CD4-positive, alpha-beta T cell (primary cell): ENCODE measurements around the gene ATG5. TPM values are rescaled to one million over a fixed set of nuclear protein-coding genes. Genes with fewer than 3 reads are reported as not detected.
"Not testable (repeated sequence)": the region's sequence is repeated elsewhere in the genome, so short reads cannot be mapped to it uniquely, and the experiment has no call there.

Experiments used
- ATAC-seq: fragments of 200-7000 bp; cut with Tn5 transposase; one replicate; pipeline ENCODE4 v1.10.0; 2022; ENCODE audit warnings: mild to moderate bottlenecking; ENCODE audit not compliant: poor library complexity
- CTCF ChIA-PET: fragments of 350-600 bp; sonication (Branson Sonifier 250); formaldehyde crosslinking; loops from one replicate; lab custom pipeline; 2021; ENCODE audit warnings: antibody characterized with exemption, inconsistent platforms; lab: Charles Lee
- POLR2A ChIA-PET: fragments of 350-600 bp; sonication (Branson Sonifier 250); formaldehyde crosslinking; loops from one replicate; lab custom pipeline; 2021; ENCODE audit warnings: antibody characterized with exemption, inconsistent platforms; lab: Charles Lee
- DNase-seq, 14 experiments: peaks; one replicate each; pipeline ENCODE4 v3.0.0-alpha.2; 2013 to 2020; ENCODE audit warnings: mixed read lengths in 2 of 14
- H3K27ac ChIP-seq, 2 donors: one replicate each; pipeline versions ENCODE4 v1.5.1 to v1.7.0; 2013; ENCODE audit warnings: low read length in 2 of 2, low read depth in 1 of 2, mild to moderate bottlenecking in 1 of 2
- H3K27me3 ChIP-seq, 2 experiments: 1 replicate in 1 of 2; 2 replicates in 1 of 2; pipeline versions ENCODE4 v1.6.1 to v1.7.0; 2013; ENCODE audit warnings: low read length in 2 of 2, control low read depth in 1 of 2, mild to moderate bottlenecking in 1 of 2, moderate library complexity in 1 of 2; ENCODE audit not compliant: insufficient read depth in 2 of 2, control insufficient read depth in 1 of 2
- H3K36me3 ChIP-seq: one replicate; pipeline ENCODE4 v1.6.1; 2013; ENCODE audit warnings: low read length, control low read depth; ENCODE audit not compliant: insufficient read depth
- H3K4me1 ChIP-seq: one replicate; pipeline ENCODE4 v1.6.1; 2013; ENCODE audit warnings: low read length, control low read depth; ENCODE audit not compliant: insufficient read depth
- H3K4me3 ChIP-seq: one replicate; pipeline ENCODE4 v1.5.1; 2013; ENCODE audit warnings: mild to moderate bottlenecking, low read length, moderate library complexity
- H3K9me3 ChIP-seq, 2 experiments: 1 replicate in 1 of 2; 2 replicates in 1 of 2; pipeline versions ENCODE4 v1.6.1 to v1.7.0; 2013; ENCODE audit warnings: low read length in 2 of 2, mild to moderate bottlenecking in 2 of 2, control low read depth in 1 of 2, moderate library complexity in 1 of 2; ENCODE audit not compliant: control insufficient read depth in 1 of 2, insufficient read depth in 1 of 2
- H3K27ac Mint-ChIP-seq: one replicate; pipeline ENCODE4 v1.8.0; 2020; ENCODE audit warnings: mixed read lengths
- H3K27me3 Mint-ChIP-seq: one replicate; pipeline ENCODE4 v1.8.0; 2021; ENCODE audit warnings: mixed read lengths
- H3K36me3 Mint-ChIP-seq: one replicate; pipeline ENCODE4 v1.8.0; 2021; ENCODE audit warnings: low read depth, mixed read lengths
- H3K4me1 Mint-ChIP-seq: one replicate; pipeline ENCODE4 v1.8.0; 2021; ENCODE audit warnings: low read depth, mixed read lengths
- H3K4me3 Mint-ChIP-seq: one replicate; pipeline ENCODE4 v1.8.0; 2020; ENCODE audit warnings: mild to moderate bottlenecking, mixed read lengths
- H3K9me3 Mint-ChIP-seq: one replicate; pipeline ENCODE4 v1.8.0; 2020; ENCODE audit warnings: mixed read lengths
- CTCF ChIP-seq: fragments of 200-600 bp; IDR thresholded peaks from one replicate; pipeline ENCODE4 v1.8.0; 2022; ENCODE audit warnings: antibody characterized with exemption, mild to moderate bottlenecking
- intact Hi-C, 2 experiments: fragments of 100-400 bp; cut with DNase I in 1 of 2; cut with micrococcal nuclease in 1 of 2; formaldehyde crosslinking; loops; one replicate each; pipeline versions ENCODE4 v1.15.1 to v1.9.0; 2023 to 2025; cut with DNase I, micrococcal nuclease
- total RNA-seq, 174 experiments: library from RNA in 2 of 174; stranded (reverse) in 2 of 174; gene quantifications; one replicate each; pipeline ENCODE4 v1.2.3 and lab custom pipeline; 2021 to 2026

ATG5 gene
- total RNA-seq, 2 experiments from 2014 or later = 19.4 to 23.2 TPM

GRCh38 chr6:106270414-106270813 is 55.1 kb downstream of the ATG5 start:
- CTCF ChIA-PET = no interaction called here

GRCh38 chr6:106269268-106269919 is 56.2 kb downstream of the ATG5 start:
- H3K36me3 ChIP-seq, H3K9me3 ChIP-seq, H3K4me3 ChIP-seq, H3K27ac ChIP-seq, H3K9me3 Mint-ChIP-seq, H3K4me3 Mint-ChIP-seq, H3K4me1 ChIP-seq, H3K27ac Mint-ChIP-seq, CTCF ChIA-PET, H3K27me3 ChIP-seq, DNase-seq, H3K27me3 Mint-ChIP-seq, intact Hi-C loops, ATAC-seq, POLR2A ChIA-PET: not testable (repeated sequence)
- Mint-ChIP-seq H3K36me3 (peaks cover 45% of the 10 kb centered on the region), H3K4me1 (peaks cover 42% of the 10 kb centered on the region)

More at GRCh38 chr6:106270414-106270813, 55.1 kb downstream of the ATG5 start:
- H3K9me3 ChIP-seq = peaks cover 5 to 8% of the 10 kb centered on the region in 2 experiments
- Mint-ChIP-seq H3K36me3 (peaks cover 35% of the 10 kb centered on the region), H3K4me1 (peaks cover 38% of the 10 kb centered on the region), H3K27me3 (no peaks in the 10 kb centered on the region), H3K4me3 (no peak overlapping the region), H3K9me3 (peaks cover 5% of the 10 kb centered on the region), H3K27ac (no peak overlapping the region)
- H3K4me1 ChIP-seq = no peaks in the 10 kb centered on the region
- intact Hi-C loops = no loop called here
- no peak overlapping the region for H3K27ac ChIP-seq
- no peak for TF ChIP-seq CTCF
- POLR2A ChIA-PET = no interaction called here
- no peaks in the 10 kb centered on the region for H3K27me3 ChIP-seq
- no peak overlapping the region for H3K4me3 ChIP-seq
- peaks cover 4% of the 10 kb centered on the region for H3K36me3 ChIP-seq
- ATAC-seq (no peak), DNase-seq (no peak)

- not testable (repeated sequence) for H3K9me3 Mint-ChIP-seq, H3K4me3 Mint-ChIP-seq
- peaks cover 48% of the 10 kb centered on the region for H3K4me1 Mint-ChIP-seq
Observed at GRCh38 chr6:106268500-106268899, 57.1 kb downstream of the ATG5 start.

GRCh38 chr6:106264433-106264832 is 61.1 kb downstream of the ATG5 start:
- DNase-seq, H3K4me3 Mint-ChIP-seq, H3K9me3 Mint-ChIP-seq, H3K27ac Mint-ChIP-seq, H3K4me1 ChIP-seq, H3K4me3 ChIP-seq, POLR2A ChIA-PET, ATAC-seq, intact Hi-C loops, H3K27ac ChIP-seq, H3K27me3 ChIP-seq, H3K27me3 Mint-ChIP-seq, CTCF ChIA-PET, H3K9me3 ChIP-seq: not testable (repeated sequence)
- Mint-ChIP-seq H3K36me3 (peaks cover 84% of the 10 kb centered on the region), H3K4me1 (peaks cover 61% of the 10 kb centered on the region)
- peaks cover 17% of the 10 kb centered on the region for H3K36me3 ChIP-seq

More at GRCh38 chr6:106268500-106268899, 57.1 kb downstream of the ATG5 start:
- POLR2A ChIA-PET, H3K4me1 ChIP-seq, CTCF ChIA-PET, H3K36me3 ChIP-seq, H3K27ac ChIP-seq, DNase-seq, H3K9me3 ChIP-seq, ATAC-seq, H3K27ac Mint-ChIP-seq, H3K4me3 ChIP-seq, intact Hi-C loops, H3K27me3 Mint-ChIP-seq, H3K27me3 ChIP-seq: not testable (repeated sequence)
- H3K36me3 Mint-ChIP-seq = peaks cover 54% of the 10 kb centered on the region

GRCh38 chr6:106259748-106260147 is 65.8 kb downstream of the ATG5 start:
- intact Hi-C loops, DNase-seq, H3K9me3 Mint-ChIP-seq, H3K9me3 ChIP-seq, H3K27me3 Mint-ChIP-seq, H3K4me1 ChIP-seq, ATAC-seq, H3K4me3 ChIP-seq, POLR2A ChIA-PET, H3K27ac ChIP-seq, H3K27me3 ChIP-seq, H3K4me3 Mint-ChIP-seq, H3K27ac Mint-ChIP-seq: not testable (repeated sequence)
- H3K36me3 Mint-ChIP-seq = peaks cover 44% of the 10 kb centered on the region
- CTCF ChIA-PET = interaction anchor here (1.4 kb wide), 1 partner anchor 80 kb away, joined by 3 read pairs; no protein-coding TSS in a partner anchor
- peaks cover 38% of the 10 kb centered on the region for H3K4me1 Mint-ChIP-seq
- H3K36me3 ChIP-seq = peaks cover 12% of the 10 kb centered on the region
